HepG2 (cell line): ENCODE data around the gene CDK5RAP2. TPM values are rescaled to one million over a fixed set of nuclear protein-coding genes. Genes with fewer than 3 reads are reported as not detected.
A peak's percentile ranks its signal among the peaks of the same experiment; 100 is the strongest.

Experiments used
- BRCA1 ChIP-seq: sonication (generic); formaldehyde crosslinking; IDR thresholded peaks from 2 replicates; pipeline ENCODE4 v1.4.0; 2020; ENCODE audit warnings: missing genetic modification reagents
- FOXK1 ChIP-seq: sonication (generic); formaldehyde crosslinking; IDR thresholded peaks from 2 replicates; pipeline ENCODE4 v1.4.0; 2020; ENCODE audit warnings: low read depth, missing genetic modification reagents, borderline replicate concordance
- HIVEP1 ChIP-seq: sonication (generic); formaldehyde crosslinking; IDR thresholded peaks from 2 replicates; pipeline ENCODE4 v1.4.0; 2020; ENCODE audit warnings: mild to moderate bottlenecking, missing genetic modification reagents
- HNF4A ChIP-seq: sonication (generic); formaldehyde crosslinking; IDR thresholded peaks from 2 replicates; pipeline ENCODE4 v1.4.0; 2020; ENCODE audit warnings: missing genetic modification reagents
- HOXA9 ChIP-seq: sonication (generic); formaldehyde crosslinking; IDR thresholded peaks from 2 replicates; pipeline ENCODE4 v1.8.1; 2022; ENCODE audit warnings: missing genetic modification reagents, mild to moderate bottlenecking, moderate library complexity, borderline replicate concordance
- MATR3 ChIP-seq: sonication (generic); formaldehyde crosslinking; IDR thresholded peaks from 2 replicates; pipeline ENCODE4 v1.4.0; 2020; ENCODE audit warnings: missing genetic modification reagents
- NBN ChIP-seq: fragments of 450-650 bp; conservative IDR thresholded peaks from 2 replicates; pipeline ENCODE4 v1.6.1; 2017
- PHF5A ChIP-seq: IDR thresholded peaks from one replicate; pipeline ENCODE4 v1.6.1; 2018; ENCODE audit warnings: low read depth, missing genetic modification reagents; ENCODE audit not compliant: unreplicated experiment
- XRCC5 ChIP-seq: fragments of 200-400 bp; formaldehyde crosslinking; optimal IDR thresholded peaks from 2 replicates; pipeline ENCODE3; 2017; ENCODE audit warnings: mild to moderate bottlenecking, low read length
- ZBTB1 ChIP-seq: sonication (generic); formaldehyde crosslinking; IDR thresholded peaks from 2 replicates; pipeline ENCODE4 v1.4.0; 2020; ENCODE audit warnings: missing genetic modification reagents, borderline replicate concordance
- ZNF207 ChIP-seq: fragments of 450-650 bp; IDR thresholded peaks from 2 replicates; pipeline ENCODE4 v1.6.1; 2016; ENCODE audit warnings: antibody characterized with exemption, borderline replicate concordance
- ZNF605 ChIP-seq: sonication (generic); formaldehyde crosslinking; IDR thresholded peaks from 2 replicates; pipeline ENCODE4 v1.8.0; 2022; ENCODE audit warnings: mild to moderate bottlenecking, missing genetic modification reagents
- ZNF772 ChIP-seq: sonication (generic); formaldehyde crosslinking; IDR thresholded peaks from 2 replicates; pipeline ENCODE4 v1.5.0; 2020; ENCODE audit warnings: mild to moderate bottlenecking, missing genetic modification reagents
- ZNF775 ChIP-seq: sonication (generic); formaldehyde crosslinking; IDR thresholded peaks from 2 replicates; pipeline ENCODE4 v1.4.0; 2020; ENCODE audit warnings: missing genetic modification reagents, mild to moderate bottlenecking, moderate library complexity, borderline replicate concordance
- ZNF776 ChIP-seq: sonication (generic); formaldehyde crosslinking; IDR thresholded peaks from 2 replicates; pipeline ENCODE4 v1.4.0; 2020; ENCODE audit warnings: mild to moderate bottlenecking, missing genetic modification reagents
- ZSCAN25 ChIP-seq: sonication (generic); formaldehyde crosslinking; IDR thresholded peaks from 2 replicates; pipeline ENCODE4 v1.8.0; 2022; ENCODE audit warnings: mild to moderate bottlenecking, missing genetic modification reagents
- ZSCAN29 ChIP-seq: sonication (generic); formaldehyde crosslinking; conservative IDR thresholded peaks from 2 replicates; pipeline ENCODE4 v1.4.0; 2020; ENCODE audit warnings: mild to moderate bottlenecking, missing genetic modification reagents
- polyA plus RNA-seq, 8 experiments: library from polyadenylated mRNA; depleted of rRNA in 3 of 8; stranded (reverse) in 7 of 8; unstranded in 1 of 8; fragments of >200 nt; fragmentation: Illumina TruSeq in 4 of 8; extraction: Trizol in 4 of 8; gene quantifications; 2 replicates each; pipeline versions ENCODE4 v1.2.1 to v1.2.3, GENCODE V29; 2011 to 2016; ENCODE audit warnings: low read depth in 4 of 8, missing spikeins in 1 of 8, mixed read lengths in 1 of 8; ENCODE audit not compliant: insufficient read depth in 1 of 8
- total RNA-seq, 5 experiments: library from RNA; depleted of rRNA; stranded (reverse); fragments of >200 nt; fragmentation: Illumina TruSeq; extraction: Trizol; gene quantifications; 2 replicates each; pipeline ENCODE4 v1.2.3, GENCODE V29; 2016; ENCODE audit warnings: low read depth in 1 of 5
- TF ChIP-seq, protein P1 (sequence below): IDR thresholded peaks from 2 replicates; pipeline ENCODE4 v1.6.1; 2016; ENCODE audit warnings: missing compliant biosample characterization, missing genetic modification reagents, borderline replicate concordance
- TF ChIP-seq, protein P2 (sequence below): sonication (generic); formaldehyde crosslinking; IDR thresholded peaks from 2 replicates; pipeline ENCODE4 v1.4.0; 2020; ENCODE audit warnings: missing genetic modification reagents
- TF ChIP-seq, protein P3 (sequence below): sonication (generic); formaldehyde crosslinking; IDR thresholded peaks from 2 replicates; pipeline ENCODE4 v1.4.0; 2020; ENCODE audit warnings: mild to moderate bottlenecking, low read depth, missing genetic modification reagents
- TF ChIP-seq, protein P4 (sequence below): sonication (generic); formaldehyde crosslinking; IDR thresholded peaks from 2 replicates; pipeline ENCODE4 v1.5.0; 2020; ENCODE audit warnings: mild to moderate bottlenecking, missing genetic modification reagents, moderate library complexity
- TF ChIP-seq, protein P5 (sequence below): sonication (generic); formaldehyde crosslinking; IDR thresholded peaks from 2 replicates; pipeline ENCODE4 v1.4.0; 2020; ENCODE audit warnings: missing genetic modification reagents, mild to moderate bottlenecking, borderline replicate concordance

Gene CDK5RAP2
- total and polyA plus RNA-seq, 2 of the 13 experiments (the other 11 are each of a cell fraction or from before 2014, with no cell fraction given), result 31.8 to 42.2 TPM

DNA sequence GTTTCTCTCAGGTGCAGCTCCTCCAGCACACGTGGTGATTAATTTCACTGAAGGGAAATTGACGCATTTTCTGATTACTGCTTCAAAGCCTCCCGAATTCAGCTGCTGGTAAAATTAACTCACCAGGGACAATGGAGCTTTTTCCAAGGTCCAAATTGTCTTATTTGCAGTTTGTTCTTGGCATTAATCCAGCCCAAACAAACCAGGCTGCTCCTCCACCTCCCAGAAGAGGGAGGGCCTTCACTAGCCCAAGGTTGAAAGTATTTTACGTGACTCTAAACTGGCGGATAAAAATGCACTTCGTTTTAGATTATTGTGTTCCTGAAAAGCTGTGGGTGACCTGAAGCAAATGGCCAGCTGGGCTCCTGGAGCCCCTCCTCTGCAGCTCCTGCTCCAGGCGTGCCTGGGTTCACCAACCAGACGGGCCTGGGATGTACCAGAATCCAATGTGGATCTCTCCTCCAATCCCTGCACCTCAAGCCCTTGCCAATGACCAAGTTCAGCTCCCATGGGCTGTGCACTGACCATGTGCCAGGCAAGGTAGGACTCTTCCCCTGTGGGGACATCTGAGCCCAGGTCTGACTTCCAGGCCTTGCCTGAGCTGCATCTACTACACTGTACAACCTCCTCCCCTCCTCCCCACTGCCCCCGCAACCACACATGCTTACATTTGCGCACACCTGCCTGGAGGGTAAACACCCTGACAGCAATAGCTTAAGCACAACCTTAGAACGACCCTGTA lies 193.4 kb downstream of the CDK5RAP2 start (continued):
- TF ChIP-seq ZNF775 (CRISPR knock-in tag), result no peak
- no peak for TF ChIP-seq BRCA1 (CRISPR knock-in tag)
- no peak for TF ChIP-seq NBN
- TF ChIP-seq ZNF776 (CRISPR knock-in tag), result no peak
- TF ChIP-seq HNF4A (CRISPR knock-in tag), result peak; percentile 59
- no peak for TF ChIP-seq HIVEP1
- TF ChIP-seq, protein P1, sequence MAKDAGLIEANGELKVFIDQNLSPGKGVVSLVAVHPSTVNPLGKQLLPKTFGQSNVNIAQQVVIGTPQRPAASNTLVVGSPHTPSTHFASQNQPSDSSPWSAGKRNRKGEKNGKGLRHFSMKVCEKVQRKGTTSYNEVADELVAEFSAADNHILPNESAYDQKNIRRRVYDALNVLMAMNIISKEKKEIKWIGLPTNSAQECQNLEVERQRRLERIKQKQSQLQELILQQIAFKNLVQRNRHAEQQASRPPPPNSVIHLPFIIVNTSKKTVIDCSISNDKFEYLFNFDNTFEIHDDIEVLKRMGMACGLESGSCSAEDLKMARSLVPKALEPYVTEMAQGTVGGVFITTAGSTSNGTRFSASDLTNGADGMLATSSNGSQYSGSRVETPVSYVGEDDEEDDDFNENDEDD (CRISPR knock-in tag), result 0 out of 2 replicates have a peak, but pooled peaks have one; percentile 8
- TF ChIP-seq, protein P2, sequence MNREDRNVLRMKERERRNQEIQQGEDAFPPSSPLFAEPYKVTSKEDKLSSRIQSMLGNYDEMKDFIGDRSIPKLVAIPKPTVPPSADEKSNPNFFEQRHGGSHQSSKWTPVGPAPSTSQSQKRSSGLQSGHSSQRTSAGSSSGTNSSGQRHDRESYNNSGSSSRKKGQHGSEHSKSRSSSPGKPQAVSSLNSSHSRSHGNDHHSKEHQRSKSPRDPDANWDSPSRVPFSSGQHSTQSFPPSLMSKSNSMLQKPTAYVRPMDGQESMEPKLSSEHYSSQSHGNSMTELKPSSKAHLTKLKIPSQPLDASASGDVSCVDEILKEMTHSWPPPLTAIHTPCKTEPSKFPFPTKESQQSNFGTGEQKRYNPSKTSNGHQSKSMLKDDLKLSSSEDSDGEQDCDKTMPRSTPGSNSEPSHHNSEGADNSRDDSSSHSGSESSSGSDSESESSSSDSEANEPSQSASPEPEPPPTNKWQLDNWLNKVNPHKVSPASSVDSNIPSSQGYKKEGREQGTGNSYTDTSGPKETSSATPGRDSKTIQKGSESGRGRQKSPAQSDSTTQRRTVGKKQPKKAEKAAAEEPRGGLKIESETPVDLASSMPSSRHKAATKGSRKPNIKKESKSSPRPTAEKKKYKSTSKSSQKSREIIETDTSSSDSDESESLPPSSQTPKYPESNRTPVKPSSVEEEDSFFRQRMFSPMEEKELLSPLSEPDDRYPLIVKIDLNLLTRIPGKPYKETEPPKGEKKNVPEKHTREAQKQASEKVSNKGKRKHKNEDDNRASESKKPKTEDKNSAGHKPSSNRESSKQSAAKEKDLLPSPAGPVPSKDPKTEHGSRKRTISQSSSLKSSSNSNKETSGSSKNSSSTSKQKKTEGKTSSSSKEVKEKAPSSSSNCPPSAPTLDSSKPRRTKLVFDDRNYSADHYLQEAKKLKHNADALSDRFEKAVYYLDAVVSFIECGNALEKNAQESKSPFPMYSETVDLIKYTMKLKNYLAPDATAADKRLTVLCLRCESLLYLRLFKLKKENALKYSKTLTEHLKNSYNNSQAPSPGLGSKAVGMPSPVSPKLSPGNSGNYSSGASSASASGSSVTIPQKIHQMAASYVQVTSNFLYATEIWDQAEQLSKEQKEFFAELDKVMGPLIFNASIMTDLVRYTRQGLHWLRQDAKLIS (CRISPR knock-in tag), result no peak
- 0 out of 2 replicates have a peak, but pooled peaks have one; percentile 23 for TF ChIP-seq ZSCAN29
- TF ChIP-seq, protein P3, sequence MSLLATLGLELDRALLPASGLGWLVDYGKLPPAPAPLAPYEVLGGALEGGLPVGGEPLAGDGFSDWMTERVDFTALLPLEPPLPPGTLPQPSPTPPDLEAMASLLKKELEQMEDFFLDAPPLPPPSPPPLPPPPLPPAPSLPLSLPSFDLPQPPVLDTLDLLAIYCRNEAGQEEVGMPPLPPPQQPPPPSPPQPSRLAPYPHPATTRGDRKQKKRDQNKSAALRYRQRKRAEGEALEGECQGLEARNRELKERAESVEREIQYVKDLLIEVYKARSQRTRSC (CRISPR knock-in tag), result no peak
- TF ChIP-seq HOXA9 (CRISPR knock-in tag), result no peak
- TF ChIP-seq ZNF605, result no peak
- TF ChIP-seq ZNF207, result no peak
- TF ChIP-seq MATR3 (CRISPR knock-in tag), result no peak
- TF ChIP-seq XRCC5, result peak; percentile 16
- TF ChIP-seq, protein P4, sequence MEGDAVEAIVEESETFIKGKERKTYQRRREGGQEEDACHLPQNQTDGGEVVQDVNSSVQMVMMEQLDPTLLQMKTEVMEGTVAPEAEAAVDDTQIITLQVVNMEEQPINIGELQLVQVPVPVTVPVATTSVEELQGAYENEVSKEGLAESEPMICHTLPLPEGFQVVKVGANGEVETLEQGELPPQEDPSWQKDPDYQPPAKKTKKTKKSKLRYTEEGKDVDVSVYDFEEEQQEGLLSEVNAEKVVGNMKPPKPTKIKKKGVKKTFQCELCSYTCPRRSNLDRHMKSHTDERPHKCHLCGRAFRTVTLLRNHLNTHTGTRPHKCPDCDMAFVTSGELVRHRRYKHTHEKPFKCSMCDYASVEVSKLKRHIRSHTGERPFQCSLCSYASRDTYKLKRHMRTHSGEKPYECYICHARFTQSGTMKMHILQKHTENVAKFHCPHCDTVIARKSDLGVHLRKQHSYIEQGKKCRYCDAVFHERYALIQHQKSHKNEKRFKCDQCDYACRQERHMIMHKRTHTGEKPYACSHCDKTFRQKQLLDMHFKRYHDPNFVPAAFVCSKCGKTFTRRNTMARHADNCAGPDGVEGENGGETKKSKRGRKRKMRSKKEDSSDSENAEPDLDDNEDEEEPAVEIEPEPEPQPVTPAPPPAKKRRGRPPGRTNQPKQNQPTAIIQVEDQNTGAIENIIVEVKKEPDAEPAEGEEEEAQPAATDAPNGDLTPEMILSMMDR (CRISPR knock-in tag), result peak; percentile 6; the same call in 1 of the 2 replicates
- no peak for TF ChIP-seq ZNF772
- TF ChIP-seq, protein P5, sequence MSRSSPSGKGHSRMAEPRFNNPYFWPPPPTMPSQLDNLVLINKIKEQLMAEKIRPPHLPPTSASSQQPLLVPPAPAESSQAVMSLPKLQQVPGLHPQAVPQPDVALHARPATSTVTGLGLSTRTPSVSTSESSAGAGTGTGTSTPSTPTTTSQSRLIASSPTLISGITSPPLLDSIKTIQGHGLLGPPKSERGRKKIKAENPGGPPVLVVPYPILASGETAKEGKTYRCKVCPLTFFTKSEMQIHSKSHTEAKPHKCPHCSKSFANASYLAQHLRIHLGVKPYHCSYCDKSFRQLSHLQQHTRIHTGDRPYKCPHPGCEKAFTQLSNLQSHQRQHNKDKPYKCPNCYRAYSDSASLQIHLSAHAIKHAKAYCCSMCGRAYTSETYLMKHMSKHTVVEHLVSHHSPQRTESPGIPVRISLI (CRISPR knock-in tag), result peak; percentile 34; the same call in 1 of the 2 replicates
- peak; percentile 25 for TF ChIP-seq PHF5A
- TF ChIP-seq ZSCAN25, result 0 out of 2 replicates have a peak, but pooled peaks have one; percentile 45
- no peak for TF ChIP-seq ZBTB1 (CRISPR knock-in tag)
- TF ChIP-seq FOXK1 (CRISPR knock-in tag), result no peak
